HEK293 (cell line): ENCODE data around the gene PLEKHS1.

ENCODE experiments used
- CTCF ChIA-PET: fragments of 350-600 bp; formaldehyde crosslinking; extraction: SDS; loops from one replicate; lab custom pipeline; 2021; ENCODE audit warnings: antibody characterized with exemption; lab: Yijun Ruan, JAX
- POLR2A ChIA-PET: fragments of 300-600 bp; formaldehyde crosslinking; extraction: SDS; loops from one replicate; lab custom pipeline; 2020; ENCODE audit warnings: antibody characterized with exemption, inconsistent platforms; lab: Yijun Ruan, JAX
- H3K27ac ChIP-seq: fragments of 200-500 bp; sonication (Bioruptor generic); 2 replicates; pipeline ENCODE4 v1.5.1; 2014; ENCODE audit warnings: low read depth, low read length, control low read depth, inconsistent platforms; ENCODE audit errors: extremely low read depth
- H3K36me3 ChIP-seq, 2 experiments: fragments of 200-500 bp in 1 of 2; sonication (Bioruptor generic) in 1 of 2; 1 replicate in 1 of 2; 2 replicates in 1 of 2; pipeline ENCODE4 v1.5.1; 2014 to 2017; ENCODE audit warnings: inconsistent platforms in 2 of 2, low read length in 2 of 2; ENCODE audit not compliant: control insufficient read depth in 2 of 2, insufficient read depth in 1 of 2
- H3K4me1 ChIP-seq: fragments of 200-500 bp; sonication (Bioruptor generic); 2 replicates; pipeline ENCODE4 v1.5.1; 2014; ENCODE audit warnings: mild to moderate bottlenecking, low read length, inconsistent platforms; ENCODE audit not compliant: control insufficient read depth, insufficient read depth
- H3K4me3 ChIP-seq: 2 replicates; pipeline ENCODE4 v1.5.1; 2011; ENCODE audit warnings: low read depth, mild to moderate bottlenecking, control low read depth, low read length, moderate library complexity
- H3K9me3 ChIP-seq: fragments of 200-500 bp; sonication (Bioruptor generic); 2 replicates; pipeline ENCODE4 v1.5.1; 2014; ENCODE audit warnings: low read depth, low read length, inconsistent platforms; ENCODE audit not compliant: control insufficient read depth, insufficient read depth
- BCL11B ChIP-seq: fragments of 450-650 bp; formaldehyde crosslinking; IDR thresholded peaks from 2 replicates; pipeline ENCODE4 v1.5.1; 2016; ENCODE audit warnings: low read depth, missing biosample characterization, missing genetic modification characterization
- GLIS2 ChIP-seq: fragments of 450-650 bp; formaldehyde crosslinking; IDR thresholded peaks from 2 replicates; pipeline ENCODE4 v1.5.1; 2016; ENCODE audit warnings: missing biosample characterization, missing genetic modification characterization
- MEIS1 ChIP-seq: sonication (generic); formaldehyde crosslinking; IDR thresholded peaks from 2 replicates; pipeline ENCODE4 v1.8.1; 2022; ENCODE audit warnings: missing genetic modification reagents, mild to moderate bottlenecking, borderline replicate concordance
- OSR2 ChIP-seq: fragments of 450-650 bp; formaldehyde crosslinking; IDR thresholded peaks from 2 replicates; pipeline ENCODE4 v1.5.1; 2016; ENCODE audit warnings: missing biosample characterization, missing genetic modification characterization
- SCRT1 ChIP-seq: fragments of 450-650 bp; formaldehyde crosslinking; IDR thresholded peaks from 2 replicates; pipeline ENCODE4 v1.5.1; 2016; ENCODE audit warnings: missing biosample characterization, missing genetic modification characterization, borderline replicate concordance
- ZBTB20 ChIP-seq: fragments of 450-650 bp; formaldehyde crosslinking; IDR thresholded peaks from 2 replicates; pipeline ENCODE4 v1.5.1; 2016; ENCODE audit warnings: missing biosample characterization, missing genetic modification characterization
- ZBTB48 ChIP-seq: fragments of 450-650 bp; formaldehyde crosslinking; IDR thresholded peaks from 2 replicates; pipeline ENCODE4 v1.5.1; 2016; ENCODE audit warnings: missing biosample characterization, missing genetic modification characterization
- ZFP37 ChIP-seq: fragments of 450-650 bp; formaldehyde crosslinking; IDR thresholded peaks from 2 replicates; pipeline ENCODE4 v1.5.1; 2016; ENCODE audit warnings: missing biosample characterization, missing genetic modification characterization
- ZFP41 ChIP-seq: fragments of 450-650 bp; formaldehyde crosslinking; IDR thresholded peaks from 2 replicates; pipeline ENCODE4 v1.5.1; 2016; ENCODE audit warnings: missing biosample characterization, missing genetic modification characterization, borderline replicate concordance
- ZNF266 ChIP-seq: fragments of 450-650 bp; formaldehyde crosslinking; IDR thresholded peaks from 2 replicates; pipeline ENCODE4 v1.5.1; 2016; ENCODE audit warnings: missing biosample characterization, missing genetic modification characterization, low read depth
- ZNF354C ChIP-seq: fragments of 450-650 bp; formaldehyde crosslinking; IDR thresholded peaks from 2 replicates; pipeline ENCODE4 v1.5.1; 2016; ENCODE audit warnings: missing biosample characterization, missing genetic modification characterization, low read depth, borderline replicate concordance
- ZNF37A ChIP-seq: fragments of 450-650 bp; IDR thresholded peaks from 2 replicates; pipeline ENCODE4 v1.5.1; 2018; ENCODE audit warnings: missing biosample characterization, missing genetic modification characterization
- ZNF549 ChIP-seq: fragments of 450-650 bp; IDR thresholded peaks from 2 replicates; pipeline ENCODE4 v1.5.1; 2018; ENCODE audit warnings: missing biosample characterization, missing genetic modification characterization, mild to moderate bottlenecking, inconsistent platforms, moderate library complexity
- ZNF776 ChIP-seq: fragments of 450-650 bp; formaldehyde crosslinking; IDR thresholded peaks from 2 replicates; pipeline ENCODE4 v1.5.0; 2017; ENCODE audit warnings: missing biosample characterization, missing genetic modification characterization, borderline replicate concordance
- ZNF777 ChIP-seq: fragments of 450-650 bp; formaldehyde crosslinking; IDR thresholded peaks from 2 replicates; pipeline ENCODE4 v1.5.1; 2017; ENCODE audit warnings: missing biosample characterization, missing genetic modification characterization, borderline replicate concordance
- TF ChIP-seq, protein P1 (sequence below): fragments of 450-650 bp; formaldehyde crosslinking; IDR thresholded peaks from 2 replicates; pipeline ENCODE4 v1.5.1; 2016; ENCODE audit warnings: missing biosample characterization, missing genetic modification characterization
- TF ChIP-seq, protein P2 (sequence below): fragments of 450-650 bp; formaldehyde crosslinking; IDR thresholded peaks from 2 replicates; pipeline ENCODE4 v1.5.1; 2016; ENCODE audit warnings: missing biosample characterization, missing genetic modification characterization
- TF ChIP-seq, protein P3 (sequence below): fragments of 450-650 bp; formaldehyde crosslinking; IDR thresholded peaks from 2 replicates; pipeline ENCODE4 v1.5.1; 2017; ENCODE audit warnings: missing biosample characterization, missing genetic modification characterization
- TF ChIP-seq, protein P4 (sequence below): fragments of 450-650 bp; formaldehyde crosslinking; IDR thresholded peaks from 2 replicates; pipeline ENCODE4 v1.5.1; 2017; ENCODE audit warnings: missing biosample characterization, missing genetic modification characterization

Gene PLEKHS1

DNA sequence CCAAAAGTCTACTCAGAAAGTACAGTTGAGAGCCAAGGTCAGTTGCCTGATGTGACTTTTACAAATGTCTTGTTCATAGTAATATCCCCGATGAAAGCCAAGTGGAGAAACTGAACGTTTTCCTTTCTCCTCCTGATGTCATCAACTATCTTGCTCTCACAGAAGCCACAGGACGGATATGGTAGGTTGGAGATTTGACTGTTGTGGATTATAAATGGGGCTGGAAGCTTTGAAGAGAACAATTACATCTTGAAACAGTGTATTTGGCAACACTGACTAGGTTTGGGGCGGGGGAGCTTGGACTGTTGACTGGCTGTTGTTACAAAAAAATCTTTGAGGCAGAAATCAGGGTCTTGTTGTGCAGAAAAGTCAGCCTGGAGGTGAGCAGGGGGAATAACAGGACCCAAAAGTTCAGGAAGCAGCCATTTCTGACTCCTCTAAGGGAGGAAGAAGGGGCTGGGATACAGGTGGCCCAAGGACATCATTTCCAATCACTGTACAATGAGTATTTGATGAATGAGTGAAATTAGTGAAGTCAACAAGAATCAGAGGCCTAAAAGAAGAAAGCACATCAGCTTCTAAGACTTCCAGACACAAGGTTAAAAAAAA lies 24.3 kb downstream of the PLEKHS1 start:
- no peaks in the 10 kb centered on the region for H3K4me1 ChIP-seq
- H3K36me3 ChIP-seq = no peaks in the 10 kb centered on the region
- H3K4me3 ChIP-seq = no peak overlapping the region
- H3K9me3 ChIP-seq = no peaks in the 10 kb centered on the region
- CTCF ChIA-PET = interaction anchor here (0.9 kb wide), 1 partner anchor 62 kb away, joined by 4 read pairs; no protein-coding TSS in a partner anchor
- POLR2A ChIA-PET = no interaction called here
- TF ChIP-seq, protein P1, sequence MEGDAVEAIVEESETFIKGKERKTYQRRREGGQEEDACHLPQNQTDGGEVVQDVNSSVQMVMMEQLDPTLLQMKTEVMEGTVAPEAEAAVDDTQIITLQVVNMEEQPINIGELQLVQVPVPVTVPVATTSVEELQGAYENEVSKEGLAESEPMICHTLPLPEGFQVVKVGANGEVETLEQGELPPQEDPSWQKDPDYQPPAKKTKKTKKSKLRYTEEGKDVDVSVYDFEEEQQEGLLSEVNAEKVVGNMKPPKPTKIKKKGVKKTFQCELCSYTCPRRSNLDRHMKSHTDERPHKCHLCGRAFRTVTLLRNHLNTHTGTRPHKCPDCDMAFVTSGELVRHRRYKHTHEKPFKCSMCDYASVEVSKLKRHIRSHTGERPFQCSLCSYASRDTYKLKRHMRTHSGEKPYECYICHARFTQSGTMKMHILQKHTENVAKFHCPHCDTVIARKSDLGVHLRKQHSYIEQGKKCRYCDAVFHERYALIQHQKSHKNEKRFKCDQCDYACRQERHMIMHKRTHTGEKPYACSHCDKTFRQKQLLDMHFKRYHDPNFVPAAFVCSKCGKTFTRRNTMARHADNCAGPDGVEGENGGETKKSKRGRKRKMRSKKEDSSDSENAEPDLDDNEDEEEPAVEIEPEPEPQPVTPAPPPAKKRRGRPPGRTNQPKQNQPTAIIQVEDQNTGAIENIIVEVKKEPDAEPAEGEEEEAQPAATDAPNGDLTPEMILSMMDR (tag by site-specific recombination) = no peak
- TF ChIP-seq, protein P2, sequence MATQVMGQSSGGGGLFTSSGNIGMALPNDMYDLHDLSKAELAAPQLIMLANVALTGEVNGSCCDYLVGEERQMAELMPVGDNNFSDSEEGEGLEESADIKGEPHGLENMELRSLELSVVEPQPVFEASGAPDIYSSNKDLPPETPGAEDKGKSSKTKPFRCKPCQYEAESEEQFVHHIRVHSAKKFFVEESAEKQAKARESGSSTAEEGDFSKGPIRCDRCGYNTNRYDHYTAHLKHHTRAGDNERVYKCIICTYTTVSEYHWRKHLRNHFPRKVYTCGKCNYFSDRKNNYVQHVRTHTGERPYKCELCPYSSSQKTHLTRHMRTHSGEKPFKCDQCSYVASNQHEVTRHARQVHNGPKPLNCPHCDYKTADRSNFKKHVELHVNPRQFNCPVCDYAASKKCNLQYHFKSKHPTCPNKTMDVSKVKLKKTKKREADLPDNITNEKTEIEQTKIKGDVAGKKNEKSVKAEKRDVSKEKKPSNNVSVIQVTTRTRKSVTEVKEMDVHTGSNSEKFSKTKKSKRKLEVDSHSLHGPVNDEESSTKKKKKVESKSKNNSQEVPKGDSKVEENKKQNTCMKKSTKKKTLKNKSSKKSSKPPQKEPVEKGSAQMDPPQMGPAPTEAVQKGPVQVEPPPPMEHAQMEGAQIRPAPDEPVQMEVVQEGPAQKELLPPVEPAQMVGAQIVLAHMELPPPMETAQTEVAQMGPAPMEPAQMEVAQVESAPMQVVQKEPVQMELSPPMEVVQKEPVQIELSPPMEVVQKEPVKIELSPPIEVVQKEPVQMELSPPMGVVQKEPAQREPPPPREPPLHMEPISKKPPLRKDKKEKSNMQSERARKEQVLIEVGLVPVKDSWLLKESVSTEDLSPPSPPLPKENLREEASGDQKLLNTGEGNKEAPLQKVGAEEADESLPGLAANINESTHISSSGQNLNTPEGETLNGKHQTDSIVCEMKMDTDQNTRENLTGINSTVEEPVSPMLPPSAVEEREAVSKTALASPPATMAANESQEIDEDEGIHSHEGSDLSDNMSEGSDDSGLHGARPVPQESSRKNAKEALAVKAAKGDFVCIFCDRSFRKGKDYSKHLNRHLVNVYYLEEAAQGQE (tag by site-specific recombination) = no peak
- TF ChIP-seq ZFP41 (tag by site-specific recombination) (no peak), ZBTB48 (tag by site-specific recombination) (no peak), SCRT1 (tag by site-specific recombination) (no peak), ZNF266 (no peak), ZBTB20 (tag by site-specific recombination) (no peak), ZFP37 (tag by site-specific recombination) (no peak), MEIS1 (CRISPR knock-in tag) (no peak), ZNF777 (tag by site-specific recombination) (no peak), GLIS2 (tag by site-specific recombination) (no peak), ZNF549 (tag by site-specific recombination) (no peak), ZNF776 (tag by site-specific recombination) (no peak), OSR2 (tag by site-specific recombination) (no peak), BCL11B (tag by site-specific recombination) (no peak), ZNF37A (tag by site-specific recombination) (no peak), ZNF354C (tag by site-specific recombination) (no peak)
- TF ChIP-seq, protein P3, sequence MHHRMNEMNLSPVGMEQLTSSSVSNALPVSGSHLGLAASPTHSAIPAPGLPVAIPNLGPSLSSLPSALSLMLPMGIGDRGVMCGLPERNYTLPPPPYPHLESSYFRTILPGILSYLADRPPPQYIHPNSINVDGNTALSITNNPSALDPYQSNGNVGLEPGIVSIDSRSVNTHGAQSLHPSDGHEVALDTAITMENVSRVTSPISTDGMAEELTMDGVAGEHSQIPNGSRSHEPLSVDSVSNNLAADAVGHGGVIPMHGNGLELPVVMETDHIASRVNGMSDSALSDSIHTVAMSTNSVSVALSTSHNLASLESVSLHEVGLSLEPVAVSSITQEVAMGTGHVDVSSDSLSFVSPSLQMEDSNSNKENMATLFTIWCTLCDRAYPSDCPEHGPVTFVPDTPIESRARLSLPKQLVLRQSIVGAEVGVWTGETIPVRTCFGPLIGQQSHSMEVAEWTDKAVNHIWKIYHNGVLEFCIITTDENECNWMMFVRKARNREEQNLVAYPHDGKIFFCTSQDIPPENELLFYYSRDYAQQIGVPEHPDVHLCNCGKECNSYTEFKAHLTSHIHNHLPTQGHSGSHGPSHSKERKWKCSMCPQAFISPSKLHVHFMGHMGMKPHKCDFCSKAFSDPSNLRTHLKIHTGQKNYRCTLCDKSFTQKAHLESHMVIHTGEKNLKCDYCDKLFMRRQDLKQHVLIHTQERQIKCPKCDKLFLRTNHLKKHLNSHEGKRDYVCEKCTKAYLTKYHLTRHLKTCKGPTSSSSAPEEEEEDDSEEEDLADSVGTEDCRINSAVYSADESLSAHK (tag by site-specific recombination) = no peak
- TF ChIP-seq, protein P4, sequence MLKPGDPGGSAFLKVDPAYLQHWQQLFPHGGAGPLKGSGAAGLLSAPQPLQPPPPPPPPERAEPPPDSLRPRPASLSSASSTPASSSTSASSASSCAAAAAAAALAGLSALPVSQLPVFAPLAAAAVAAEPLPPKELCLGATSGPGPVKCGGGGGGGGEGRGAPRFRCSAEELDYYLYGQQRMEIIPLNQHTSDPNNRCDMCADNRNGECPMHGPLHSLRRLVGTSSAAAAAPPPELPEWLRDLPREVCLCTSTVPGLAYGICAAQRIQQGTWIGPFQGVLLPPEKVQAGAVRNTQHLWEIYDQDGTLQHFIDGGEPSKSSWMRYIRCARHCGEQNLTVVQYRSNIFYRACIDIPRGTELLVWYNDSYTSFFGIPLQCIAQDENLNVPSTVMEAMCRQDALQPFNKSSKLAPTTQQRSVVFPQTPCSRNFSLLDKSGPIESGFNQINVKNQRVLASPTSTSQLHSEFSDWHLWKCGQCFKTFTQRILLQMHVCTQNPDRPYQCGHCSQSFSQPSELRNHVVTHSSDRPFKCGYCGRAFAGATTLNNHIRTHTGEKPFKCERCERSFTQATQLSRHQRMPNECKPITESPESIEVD = no peak
- no peak overlapping the region for H3K27ac ChIP-seq
